ENCODE results near the gene ULK1.

Gene ULK1

GRCh38 chr12:131938082-131938481, 43.7 kb downstream of the ULK1 start:
- no peak overlapping the region for H3K18ac ChIP-seq (ENCODE audit: low read length)
- no peaks in the 10 kb centered on the region for H3K4me1 ChIP-seq (ENCODE audit: control insufficient read depth, low read depth, low read length)
- H2BK120ac ChIP-seq (ENCODE audit: low read depth, low read length): no peak overlapping the region
- peaks cover 2% of the 10 kb centered on the region for H3K79me1 ChIP-seq (ENCODE audit: low read length)
- H3K9ac ChIP-seq (ENCODE audit: low read length): no peak overlapping the region
- H3K36me3 ChIP-seq (ENCODE audit: control insufficient read depth, insufficient read depth, low read length): peaks cover 22% of the 10 kb centered on the region
- no peak overlapping the region for H3K27ac ChIP-seq (ENCODE audit: low read depth, low read length)
- no peak overlapping the region for H3K4ac ChIP-seq (ENCODE audit: low read depth, low read length)
- H3K4me3 ChIP-seq (ENCODE audit: low read length): no peak overlapping the region
- H3K4me2 ChIP-seq (ENCODE audit: low read length): no peak overlapping the region
- H4K8ac ChIP-seq (ENCODE audit: low read depth, low read length): no peak overlapping the region
- no peaks in the 10 kb centered on the region for H3K79me2 ChIP-seq (ENCODE audit: control insufficient read depth, insufficient read depth, low read length)
- H2BK5ac ChIP-seq (ENCODE audit: low read length): no peak overlapping the region
- H4K5ac ChIP-seq (ENCODE audit: low read length): no peak overlapping the region
- no peak overlapping the region for H2AK5ac ChIP-seq (ENCODE audit: low read length)
- DNase-seq: no peak
- no peak overlapping the region for H2BK15ac ChIP-seq (replicated peaks; ENCODE audit: low read depth)
- no peak overlapping the region for H3K56ac ChIP-seq (ENCODE audit: low read length)
- no peak overlapping the region for H3K23ac ChIP-seq (ENCODE audit: low read length)
- no peaks in the 10 kb centered on the region for H3K27me3 ChIP-seq (ENCODE audit: insufficient read depth, low read length, poor library complexity)
- WGBS (ENCODE audit: extremely low coverage, insufficient coverage, low lambda C conversion rate): no CpG with 5 or more reads among the region's 7 CpGs

GRCh38 chr12:131939007-131939406, 44.6 kb downstream of the ULK1 start:
- no CpG with 5 or more reads among the region's 16 CpGs for WGBS (ENCODE audit: extremely low coverage, insufficient coverage, low lambda C conversion rate)
- no peak overlapping the region for H2BK120ac ChIP-seq (ENCODE audit: low read depth, low read length)
- no peak overlapping the region for H3K4me2 ChIP-seq (ENCODE audit: low read length)
- H4K5ac ChIP-seq (ENCODE audit: low read length): no peak overlapping the region
- H3K56ac ChIP-seq (ENCODE audit: low read length): no peak overlapping the region
- no peaks in the 10 kb centered on the region for H3K27me3 ChIP-seq (ENCODE audit: insufficient read depth, low read length, poor library complexity)
- peaks cover 21% of the 10 kb centered on the region for H3K36me3 ChIP-seq (ENCODE audit: control insufficient read depth, insufficient read depth, low read length)
- H3K23ac ChIP-seq (ENCODE audit: low read length): no peak overlapping the region
- H3K79me1 ChIP-seq (ENCODE audit: low read length): peaks cover 2% of the 10 kb centered on the region
- no peak overlapping the region for H4K8ac ChIP-seq (ENCODE audit: low read depth, low read length)
- no peak overlapping the region for H3K4ac ChIP-seq (ENCODE audit: low read depth, low read length)
- DNase-seq: no peak
- no peaks in the 10 kb centered on the region for H3K4me1 ChIP-seq (ENCODE audit: control insufficient read depth, low read depth, low read length)
- no peak overlapping the region for H2BK5ac ChIP-seq (ENCODE audit: low read length)
- no peaks in the 10 kb centered on the region for H3K79me2 ChIP-seq (ENCODE audit: control insufficient read depth, insufficient read depth, low read length)
- no peak overlapping the region for H3K18ac ChIP-seq (ENCODE audit: low read length)
- H3K9ac ChIP-seq (ENCODE audit: low read length): no peak overlapping the region
- H2AK5ac ChIP-seq (ENCODE audit: low read length): no peak overlapping the region
- H3K4me3 ChIP-seq (ENCODE audit: low read length): no peak overlapping the region
- no peak overlapping the region for H2BK15ac ChIP-seq (replicated peaks; ENCODE audit: low read depth)
- no peak overlapping the region for H3K27ac ChIP-seq (ENCODE audit: low read depth, low read length)

- Histone ChIP-seq H2AK5ac (ENCODE audit: low read length) (no peak overlapping the region), H4K8ac (ENCODE audit: low read depth, low read length) (no peak overlapping the region), H2BK5ac (ENCODE audit: low read length) (no peak overlapping the region), H3K9ac (ENCODE audit: low read length) (no peak overlapping the region), H3K27ac (ENCODE audit: low read depth, low read length) (no peak overlapping the region), H2BK120ac (ENCODE audit: low read depth, low read length) (no peak overlapping the region), H3K79me1 (ENCODE audit: low read length) (peaks cover 2% of the 10 kb centered on the region), H3K79me2 (ENCODE audit: control insufficient read depth, insufficient read depth, low read length) (no peaks in the 10 kb centered on the region), H4K5ac (ENCODE audit: low read length) (no peak overlapping the region), H3K4me3 (ENCODE audit: low read length) (no peak overlapping the region), H3K36me3 (ENCODE audit: control insufficient read depth, insufficient read depth, low read length) (peaks cover 25% of the 10 kb centered on the region), H3K27me3 (ENCODE audit: insufficient read depth, low read length, poor library complexity) (no peaks in the 10 kb centered on the region), H3K4me2 (ENCODE audit: low read length) (no peak overlapping the region), H3K4ac (ENCODE audit: low read depth, low read length) (no peak overlapping the region), H3K23ac (ENCODE audit: low read length) (no peak overlapping the region), H2BK15ac (replicated peaks; ENCODE audit: low read depth) (no peak overlapping the region), H3K4me1 (ENCODE audit: control insufficient read depth, low read depth, low read length) (no peaks in the 10 kb centered on the region), H3K18ac (ENCODE audit: low read length) (no peak overlapping the region), H3K56ac (ENCODE audit: low read length) (no peak overlapping the region)
- WGBS (ENCODE audit: extremely low coverage, insufficient coverage, low lambda C conversion rate): no CpG with 5 or more reads among the region's 8 CpGs
- DNase-seq: no peak
Measured at GRCh38 chr12:131940141-131940547, 45.7 kb downstream of the ULK1 start.

- Histone ChIP-seq H3K4me1 (ENCODE audit: control insufficient read depth, low read depth, low read length) (no peaks in the 10 kb centered on the region), H3K23ac (ENCODE audit: low read length) (no peak overlapping the region), H3K4me3 (ENCODE audit: low read length) (no peak overlapping the region), H3K18ac (ENCODE audit: low read length) (no peak overlapping the region), H2AK5ac (ENCODE audit: low read length) (no peak overlapping the region), H3K79me1 (ENCODE audit: low read length) (peaks cover 2% of the 10 kb centered on the region), H2BK120ac (ENCODE audit: low read depth, low read length) (no peak overlapping the region), H3K27me3 (ENCODE audit: insufficient read depth, low read length, poor library complexity) (no peaks in the 10 kb centered on the region), H4K8ac (ENCODE audit: low read depth, low read length) (no peak overlapping the region), H3K9ac (ENCODE audit: low read length) (no peak overlapping the region), H3K27ac (ENCODE audit: low read depth, low read length) (no peak overlapping the region), H3K56ac (ENCODE audit: low read length) (no peak overlapping the region), H3K36me3 (ENCODE audit: control insufficient read depth, insufficient read depth, low read length) (peaks cover 25% of the 10 kb centered on the region), H3K4me2 (ENCODE audit: low read length) (no peak overlapping the region), H2BK15ac (replicated peaks; ENCODE audit: low read depth) (no peak overlapping the region), H2BK5ac (ENCODE audit: low read length) (no peak overlapping the region), H3K4ac (ENCODE audit: low read depth, low read length) (no peak overlapping the region), H4K5ac (ENCODE audit: low read length) (no peak overlapping the region), H3K79me2 (ENCODE audit: control insufficient read depth, insufficient read depth, low read length) (no peaks in the 10 kb centered on the region)
- no peak for DNase-seq
- WGBS (ENCODE audit: extremely low coverage, insufficient coverage, low lambda C conversion rate): no CpG with 5 or more reads among the region's 46 CpGs
Measured at GRCh38 chr12:131941116-131941986, 46.9 kb downstream of the ULK1 start.

- WGBS (ENCODE audit: extremely low coverage, insufficient coverage, low lambda C conversion rate): no CpG with 5 or more reads among the region's 7 CpGs
- Histone ChIP-seq H3K9ac (ENCODE audit: low read length) (no peak overlapping the region), H4K8ac (ENCODE audit: low read depth, low read length) (no peak overlapping the region), H3K4me3 (ENCODE audit: low read length) (no peak overlapping the region), H2BK5ac (ENCODE audit: low read length) (no peak overlapping the region), H3K4ac (ENCODE audit: low read depth, low read length) (no peak overlapping the region), H3K4me2 (ENCODE audit: low read length) (no peak overlapping the region), H3K18ac (ENCODE audit: low read length) (no peak overlapping the region), H3K79me1 (ENCODE audit: low read length) (peaks cover 2% of the 10 kb centered on the region), H4K5ac (ENCODE audit: low read length) (no peak overlapping the region), H3K27me3 (ENCODE audit: insufficient read depth, low read length, poor library complexity) (no peaks in the 10 kb centered on the region), H3K4me1 (ENCODE audit: control insufficient read depth, low read depth, low read length) (no peaks in the 10 kb centered on the region), H2AK5ac (ENCODE audit: low read length) (no peak overlapping the region), H2BK15ac (replicated peaks; ENCODE audit: low read depth) (no peak overlapping the region), H3K79me2 (ENCODE audit: control insufficient read depth, insufficient read depth, low read length) (no peaks in the 10 kb centered on the region), H3K56ac (ENCODE audit: low read length) (no peak overlapping the region), H2BK120ac (ENCODE audit: low read depth, low read length) (no peak overlapping the region), H3K36me3 (ENCODE audit: control insufficient read depth, insufficient read depth, low read length) (peaks cover 25% of the 10 kb centered on the region), H3K23ac (ENCODE audit: low read length) (no peak overlapping the region), H3K27ac (ENCODE audit: low read depth, low read length) (no peak overlapping the region)
- no peak for DNase-seq
Measured at GRCh38 chr12:131941987-131942341, 47.5 kb downstream of the ULK1 start.

- Histone ChIP-seq H2BK15ac (replicated peaks; ENCODE audit: low read depth) (no peak overlapping the region), H3K4me1 (ENCODE audit: control insufficient read depth, low read depth, low read length) (no peaks in the 10 kb centered on the region), H3K4me2 (ENCODE audit: low read length) (no peak overlapping the region), H3K36me3 (ENCODE audit: control insufficient read depth, insufficient read depth, low read length) (peaks cover 25% of the 10 kb centered on the region), H3K23ac (ENCODE audit: low read length) (no peak overlapping the region), H3K79me2 (ENCODE audit: control insufficient read depth, insufficient read depth, low read length) (no peaks in the 10 kb centered on the region), H3K56ac (ENCODE audit: low read length) (no peak overlapping the region), H4K5ac (ENCODE audit: low read length) (no peak overlapping the region), H3K9ac (ENCODE audit: low read length) (no peak overlapping the region), H3K27me3 (ENCODE audit: insufficient read depth, low read length, poor library complexity) (no peaks in the 10 kb centered on the region), H3K18ac (ENCODE audit: low read length) (no peak overlapping the region), H2BK120ac (ENCODE audit: low read depth, low read length) (no peak overlapping the region), H2AK5ac (ENCODE audit: low read length) (no peak overlapping the region), H2BK5ac (ENCODE audit: low read length) (no peak overlapping the region), H3K4me3 (ENCODE audit: low read length) (no peak overlapping the region), H3K4ac (ENCODE audit: low read depth, low read length) (no peak overlapping the region), H3K79me1 (ENCODE audit: low read length) (peaks cover 2% of the 10 kb centered on the region), H3K27ac (ENCODE audit: low read depth, low read length) (no peak overlapping the region), H4K8ac (ENCODE audit: low read depth, low read length) (no peak overlapping the region)
- DNase-seq: no peak
- WGBS (ENCODE audit: extremely low coverage, insufficient coverage, low lambda C conversion rate): no CpG with 5 or more reads among the region's 12 CpGs
Measured at GRCh38 chr12:131942671-131943070, 48.2 kb downstream of the ULK1 start.
